Cerebellar nuclear complex (tissue), 1 donor: ENCODE measurements around the gene PODXL.
"Not testable (repeated sequence)": the region's sequence is repeated elsewhere in the genome, so short reads cannot be mapped to it uniquely, and the experiment has no call there.

Source experiments
- DNase-seq, 2 experiments: peaks; one replicate each; lab custom pipeline; 2025; lab: John Stamatoyannopoulos, UW

PODXL gene

DNA sequence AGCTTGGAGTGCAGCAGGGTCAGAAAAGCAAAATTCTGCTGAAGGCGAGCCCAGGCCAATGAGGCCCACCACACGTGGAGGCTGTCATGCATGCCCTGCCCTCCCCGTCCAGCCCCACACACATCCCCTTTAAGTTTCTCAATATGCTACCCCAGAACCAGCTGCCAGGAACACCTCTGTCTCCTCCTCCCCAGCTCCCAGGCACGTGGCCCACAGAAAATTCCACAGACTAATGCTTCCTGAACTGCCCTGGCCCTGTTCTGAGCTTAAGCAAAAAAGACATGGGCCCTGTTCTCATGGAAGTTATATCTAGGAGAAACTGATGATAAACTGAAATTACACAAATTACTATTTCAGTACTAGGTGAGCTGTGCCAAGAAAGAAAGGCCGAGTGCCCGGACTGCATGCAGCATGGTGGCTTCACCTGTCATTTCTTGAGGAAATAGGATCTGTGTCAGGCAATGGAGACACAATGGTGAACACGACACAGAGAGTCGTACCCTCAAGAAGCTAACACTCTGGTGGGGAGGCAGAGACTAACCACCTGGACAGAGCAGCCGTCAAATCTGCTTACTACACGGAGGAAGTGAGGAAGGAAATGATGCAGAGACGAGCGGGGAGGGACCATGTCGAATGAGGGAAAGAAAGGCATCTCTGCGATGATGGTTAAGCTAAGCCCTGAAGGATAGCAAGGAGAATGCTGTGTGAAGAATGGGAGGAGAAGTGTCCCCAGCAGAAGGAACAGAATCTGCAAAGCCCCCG is 44.5 kb downstream of the PODXL start:
- no peak for DNase-seq

DNA sequence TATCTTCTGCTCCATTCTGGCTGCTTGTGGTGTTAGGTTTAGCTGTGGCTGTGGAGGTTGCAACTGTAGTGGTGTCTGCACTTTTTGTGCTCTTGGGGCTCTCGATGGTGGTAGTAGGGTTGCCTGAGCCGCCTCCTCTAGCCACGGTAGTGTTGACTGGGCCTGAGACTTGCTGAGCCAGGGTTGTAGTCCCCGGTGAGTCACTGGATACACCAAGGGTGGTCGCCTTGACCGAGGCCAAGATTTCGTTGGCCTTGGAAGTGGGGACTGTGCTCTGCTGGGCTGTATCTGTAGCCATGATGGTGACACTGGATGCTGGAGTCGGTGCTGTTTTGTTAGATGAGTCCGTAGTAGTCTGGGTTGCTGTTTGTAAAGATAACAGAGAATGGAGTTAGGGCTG is 45.4 kb downstream of the PODXL start:
- DNase-seq, result no peak

DNA sequence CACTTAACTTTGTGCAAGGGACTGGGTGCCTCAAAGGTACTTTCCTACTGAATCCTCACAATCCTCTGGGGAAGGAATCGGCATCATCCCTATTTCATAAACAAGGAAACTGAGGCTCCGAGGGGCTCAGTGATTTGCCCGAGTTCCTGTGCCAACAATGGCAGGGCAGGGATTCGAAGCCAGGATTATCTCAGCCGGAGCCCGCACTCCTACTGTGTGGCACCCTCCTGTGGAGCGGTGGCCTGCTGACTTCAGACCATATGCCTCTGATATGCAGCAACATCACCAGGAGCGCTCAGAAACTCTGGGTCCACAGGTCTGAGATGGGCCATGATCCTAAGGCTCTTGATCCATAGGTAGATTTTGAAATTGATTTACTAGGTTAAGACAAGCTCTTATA is 46.6 kb downstream of the PODXL start:
- DNase-seq, result no peak

DNA sequence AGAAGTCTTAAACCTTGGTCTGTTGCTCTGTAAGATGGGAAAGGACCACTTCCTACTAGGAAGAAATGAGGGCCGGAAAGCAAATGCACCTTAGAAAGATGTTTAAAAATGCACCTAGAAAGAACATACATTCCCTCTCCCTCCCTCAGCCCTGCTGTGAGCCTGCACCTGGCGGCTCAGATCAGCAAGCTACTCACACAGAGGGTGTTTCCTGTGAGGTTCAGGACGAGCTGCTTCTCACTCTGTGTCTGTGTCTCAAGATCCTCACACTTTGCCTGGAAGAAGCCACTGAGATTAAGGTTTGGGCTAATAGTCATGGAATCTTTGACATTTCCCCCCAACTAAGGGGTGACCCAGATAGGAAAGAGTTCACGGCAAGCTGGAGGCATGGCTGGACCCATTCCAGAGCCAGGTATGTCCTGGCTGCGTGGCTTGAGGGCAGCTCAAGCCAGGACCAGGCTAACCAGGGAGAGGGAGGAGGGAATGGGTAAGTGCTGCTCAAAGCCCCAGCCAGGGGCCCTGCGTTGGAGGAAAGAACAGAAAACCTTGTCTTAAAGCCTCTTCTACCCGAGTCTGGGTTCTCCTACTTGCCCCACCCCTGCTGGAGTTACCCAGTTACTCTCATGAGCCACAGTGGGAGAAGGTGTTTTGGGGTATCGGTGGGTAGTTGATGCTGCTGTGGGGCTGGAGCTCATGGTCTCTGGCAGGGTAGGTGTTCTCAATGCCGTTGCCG is 47.5 kb downstream of the PODXL start:
- DNase-seq, result no peak

DNA sequence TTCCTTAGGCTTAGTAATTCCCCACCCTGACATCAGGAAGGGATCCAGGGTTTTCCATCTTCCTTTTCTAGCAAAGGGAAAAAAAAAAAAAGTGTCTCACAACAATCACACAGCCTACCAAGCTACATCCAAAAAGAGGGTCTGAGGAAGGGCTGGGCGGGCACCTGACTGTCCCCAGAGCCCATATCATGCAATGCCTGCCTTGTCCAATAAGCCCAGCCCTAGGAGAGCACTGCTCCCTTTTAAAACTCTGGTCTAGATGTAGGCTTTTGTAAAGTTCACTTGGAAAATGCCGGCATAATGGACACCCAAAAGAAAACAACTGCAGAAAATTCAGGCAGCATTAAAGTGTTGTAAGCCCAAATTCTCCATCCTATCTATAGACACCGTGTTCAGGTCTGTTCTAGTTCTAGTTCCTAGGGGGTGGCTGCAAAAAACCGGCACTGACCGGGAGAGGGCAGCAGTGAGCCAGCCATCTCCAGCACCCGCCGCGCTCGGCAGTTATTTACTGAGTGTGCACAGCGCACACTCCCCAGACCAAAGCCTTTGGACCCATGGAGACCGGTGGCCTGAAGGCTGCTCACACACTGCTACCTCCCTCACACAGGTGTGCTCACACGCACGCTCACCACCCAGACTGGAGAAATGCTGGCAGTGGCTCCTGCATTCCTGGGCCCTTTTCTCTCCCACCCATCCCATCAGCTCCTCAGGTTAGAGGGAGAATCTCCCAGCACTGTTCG is 48.7 kb downstream of the PODXL start:
- DNase-seq, result peak in 1 of 2 experiments; percentile 15

DNA sequence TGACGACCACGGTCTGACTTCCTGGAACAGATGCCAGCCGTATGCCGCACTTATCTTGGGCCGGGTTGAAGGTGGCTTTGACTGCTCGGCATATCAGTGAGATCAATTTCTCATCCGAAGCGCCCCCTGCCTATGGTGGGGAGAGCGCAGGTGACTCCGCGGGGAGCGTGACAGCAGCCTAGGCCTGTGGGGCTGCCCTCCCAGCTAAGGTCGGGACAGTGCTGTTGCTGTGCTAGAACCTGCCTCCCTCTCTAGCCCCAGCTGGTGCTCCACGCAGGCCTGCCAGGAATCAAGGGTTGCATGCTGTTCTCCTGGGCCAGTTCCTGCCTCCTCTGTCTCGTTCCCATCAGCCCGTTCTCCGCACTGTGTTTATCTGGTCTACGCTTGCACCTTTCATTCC is 49.8 kb downstream of the PODXL start:
- DNase-seq, result no peak

DNA sequence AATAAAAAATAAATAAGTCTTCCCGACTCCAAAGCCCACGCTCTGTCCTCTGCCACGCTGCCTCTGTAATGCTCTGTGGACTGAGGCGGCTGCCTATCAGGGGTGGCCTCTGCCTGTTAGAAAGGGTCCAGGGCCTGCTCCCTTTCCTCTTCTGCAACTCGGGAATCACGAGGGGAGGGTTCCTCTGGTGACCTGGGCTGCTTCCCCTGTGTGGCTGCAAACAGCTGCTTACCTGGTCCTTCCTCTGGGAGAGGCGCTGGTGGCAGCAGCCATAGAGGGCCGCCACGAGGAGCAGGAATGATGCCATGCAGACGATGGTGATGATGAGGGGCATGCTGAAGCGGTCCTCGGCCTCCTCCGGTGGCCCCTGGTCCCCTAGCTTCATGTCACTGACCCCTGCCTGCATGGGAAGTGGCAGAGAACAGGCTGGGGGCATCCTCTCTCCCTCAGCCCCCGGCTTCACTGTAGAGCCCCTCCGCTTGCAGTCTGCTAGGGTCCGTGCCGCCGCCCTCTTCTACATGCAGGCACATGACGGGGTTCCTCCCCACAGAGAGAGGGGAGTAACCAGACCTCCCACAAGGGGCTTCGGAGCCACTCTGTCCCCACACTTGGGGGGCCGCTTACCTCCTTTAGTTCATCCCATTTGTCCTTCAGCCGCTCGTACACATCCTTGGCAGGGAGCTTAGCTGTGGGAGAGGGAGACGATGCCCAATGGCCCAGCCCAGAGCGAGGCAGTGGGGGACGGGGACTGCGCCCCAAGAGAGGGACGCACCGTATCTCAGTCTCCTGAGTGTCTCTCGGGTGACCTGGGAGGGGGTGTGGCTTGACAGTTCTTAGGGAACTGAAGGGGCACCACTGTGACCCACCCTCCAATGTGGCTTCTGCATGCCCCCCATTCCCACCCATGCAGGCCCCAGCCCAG is 50.5 kb downstream of the PODXL start:
- no peak for DNase-seq

DNA sequence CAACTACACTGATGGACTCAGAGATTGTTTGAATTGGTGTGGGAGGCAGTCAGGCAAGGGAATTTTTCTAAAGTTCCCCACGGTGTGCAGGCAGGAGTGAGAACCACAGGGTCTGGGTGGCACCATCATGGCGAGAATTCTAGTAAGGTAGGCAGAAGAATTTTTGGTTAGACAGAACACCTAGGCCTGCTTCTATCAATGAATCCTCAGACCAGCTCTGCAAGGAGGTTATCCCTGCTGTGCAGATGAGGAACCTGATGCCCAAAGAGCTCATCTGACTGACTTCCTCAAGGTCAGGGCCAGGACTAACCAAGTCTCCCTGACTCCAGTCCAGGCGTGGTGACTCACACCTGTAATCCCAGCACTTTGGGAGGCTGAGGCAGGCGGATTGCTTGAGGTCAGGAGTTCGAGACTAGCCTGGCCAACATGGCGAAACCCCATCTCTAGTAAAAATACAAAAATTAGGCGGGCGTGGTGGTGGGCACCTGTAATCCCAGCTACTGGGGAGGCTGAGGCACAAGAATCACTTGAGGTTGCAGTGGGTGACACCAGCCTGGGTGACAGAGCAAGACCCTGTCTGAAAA is 51.3 kb downstream of the PODXL start:
- DNase-seq, result not testable (repeated sequence)

DNA sequence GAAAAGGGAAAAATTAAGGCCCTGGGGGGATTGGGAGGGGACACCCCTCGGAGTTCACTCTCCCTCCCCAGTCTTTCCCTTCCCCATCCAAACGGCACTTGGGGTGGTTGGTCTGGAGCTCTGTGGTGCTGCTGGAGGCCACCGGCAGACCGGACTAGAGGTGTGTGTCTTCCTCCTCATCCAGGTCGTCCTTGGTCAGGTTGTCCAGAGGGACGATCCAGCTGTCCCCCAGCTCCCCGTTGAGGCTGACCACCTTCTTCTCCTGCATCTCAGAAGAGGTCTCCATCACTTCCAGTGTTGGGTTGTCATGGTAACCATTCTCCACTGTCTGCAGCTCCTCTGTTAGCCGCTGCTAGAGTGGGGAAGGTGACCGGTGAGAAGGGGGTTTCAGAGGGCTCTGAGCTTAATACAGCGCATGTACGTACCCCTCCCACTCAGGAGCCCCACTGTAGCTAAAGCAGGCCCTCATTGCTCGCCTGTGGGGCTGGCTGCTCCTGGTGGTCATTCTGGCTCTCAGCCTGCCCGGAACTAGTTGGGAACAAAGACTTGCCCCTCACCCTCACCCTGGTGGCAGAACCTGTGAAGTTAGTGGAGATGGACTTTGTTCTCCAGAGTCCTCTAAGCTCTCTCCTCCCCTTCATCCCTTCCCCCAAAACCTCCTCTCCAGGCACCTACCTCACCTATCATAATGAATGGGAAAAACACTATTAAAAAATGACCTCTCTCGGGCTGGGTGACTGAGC is 52.1 kb downstream of the PODXL start:
- no peak for DNase-seq

DNA sequence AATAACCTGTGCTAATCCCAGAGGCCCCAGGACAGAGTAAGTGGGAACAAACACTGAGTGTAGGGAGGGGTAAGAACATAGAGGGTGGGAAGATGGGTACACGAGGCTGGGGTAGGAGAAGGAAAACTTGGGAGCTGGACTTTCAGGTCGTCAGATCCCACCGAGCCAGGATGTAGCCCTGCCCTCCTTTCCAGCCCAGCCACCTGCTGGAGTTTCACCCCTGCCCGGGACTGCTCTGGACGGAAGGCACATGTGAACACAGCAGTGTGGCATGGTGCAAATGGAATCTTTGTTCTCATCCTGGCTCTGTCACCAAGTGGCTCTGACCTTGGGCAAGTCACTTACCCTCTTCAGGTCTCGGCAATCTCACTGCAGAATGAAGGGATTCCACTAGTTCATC is 52.8 kb downstream of the PODXL start:
- DNase-seq, result no peak

DNA sequence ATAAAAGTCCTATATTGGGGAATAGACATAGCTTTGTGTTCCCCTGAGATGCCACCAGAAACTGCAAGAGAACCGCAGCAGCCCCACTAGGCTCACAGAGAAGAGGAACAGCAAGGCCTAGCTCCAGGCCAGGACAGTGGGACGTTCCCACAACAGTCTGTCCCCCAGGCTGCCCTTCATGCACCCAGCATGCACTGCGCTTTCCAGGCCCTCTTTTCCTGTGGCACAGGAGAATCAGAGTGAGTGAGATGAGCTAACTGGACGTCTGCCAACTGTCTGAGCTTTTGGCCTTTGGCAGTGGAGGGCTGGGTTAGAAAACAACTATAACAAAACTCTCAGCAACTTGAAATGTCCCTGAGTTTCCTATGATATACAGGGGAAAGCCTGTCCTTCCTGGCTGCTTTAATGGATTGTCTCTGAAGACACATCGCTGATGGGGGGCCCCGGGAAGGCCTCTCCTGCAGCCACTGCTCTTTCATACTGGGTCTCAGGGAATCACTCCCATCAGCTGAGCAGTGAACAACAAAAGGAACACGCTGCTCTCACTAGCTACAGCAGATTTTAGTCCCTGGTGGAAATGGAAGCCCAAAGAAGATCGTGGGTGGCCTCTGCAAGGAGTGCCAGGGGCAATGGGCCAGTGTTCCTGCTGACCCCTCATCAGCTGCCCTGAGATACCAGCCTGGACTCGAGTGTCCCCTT is 53.5 kb downstream of the PODXL start:
- no peak for DNase-seq

DNA sequence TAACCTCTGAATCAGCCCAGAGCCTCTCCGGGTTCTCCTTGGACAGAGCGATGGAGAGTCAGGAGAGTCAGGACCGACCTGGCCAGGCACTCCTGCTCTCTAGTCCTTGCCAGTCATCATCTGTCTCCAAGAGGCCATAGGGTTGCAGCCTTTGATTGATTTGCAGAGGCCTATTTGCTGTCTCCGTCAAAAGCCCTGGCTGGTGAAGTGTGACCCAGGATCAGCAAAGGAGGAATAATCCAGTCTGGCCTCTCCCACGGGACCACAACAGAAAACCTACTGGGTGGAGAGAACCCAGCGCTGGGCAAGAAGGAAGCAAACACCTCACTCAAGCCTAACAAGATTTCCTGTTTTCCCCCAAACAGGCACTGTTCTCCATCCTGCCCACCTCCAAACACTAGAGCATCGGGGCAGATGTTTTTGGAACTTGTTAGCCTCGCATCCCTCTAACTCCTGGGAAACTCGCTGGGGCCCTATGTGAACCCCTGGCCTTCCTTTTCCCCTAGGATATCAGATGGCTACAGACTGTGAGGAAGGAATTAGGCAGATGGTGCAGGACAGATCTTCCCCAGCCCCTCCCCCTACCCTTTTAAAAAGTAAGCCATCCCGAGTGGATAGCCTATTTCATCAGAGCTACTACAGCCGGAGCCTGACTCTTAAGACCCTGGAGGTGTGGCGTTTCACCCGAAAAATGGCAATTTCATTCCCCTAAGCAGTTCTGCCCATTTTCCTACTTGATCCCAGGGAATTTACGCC is 54.3 kb downstream of the PODXL start:
- no peak for DNase-seq

DNA sequence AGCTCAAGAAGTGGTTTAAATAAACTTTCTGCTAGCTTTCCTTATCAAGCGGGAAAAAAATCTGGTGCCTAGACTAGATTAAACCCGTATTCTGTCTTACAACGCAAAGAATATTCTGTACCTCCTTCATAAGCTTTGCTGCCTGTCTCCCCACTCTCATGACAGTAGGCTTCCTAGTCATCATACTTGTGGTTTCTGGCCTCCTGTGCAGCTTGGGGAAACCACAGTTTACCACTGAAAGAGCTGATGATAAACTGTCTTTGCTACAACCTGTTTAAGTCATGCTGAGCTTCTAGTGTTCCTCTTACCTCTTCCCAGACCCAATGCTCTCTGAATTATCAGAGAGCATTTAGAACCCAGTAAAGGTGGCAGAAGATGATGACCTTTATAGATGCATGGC is 55.0 kb downstream of the PODXL start:
- no peak for DNase-seq

DNA sequence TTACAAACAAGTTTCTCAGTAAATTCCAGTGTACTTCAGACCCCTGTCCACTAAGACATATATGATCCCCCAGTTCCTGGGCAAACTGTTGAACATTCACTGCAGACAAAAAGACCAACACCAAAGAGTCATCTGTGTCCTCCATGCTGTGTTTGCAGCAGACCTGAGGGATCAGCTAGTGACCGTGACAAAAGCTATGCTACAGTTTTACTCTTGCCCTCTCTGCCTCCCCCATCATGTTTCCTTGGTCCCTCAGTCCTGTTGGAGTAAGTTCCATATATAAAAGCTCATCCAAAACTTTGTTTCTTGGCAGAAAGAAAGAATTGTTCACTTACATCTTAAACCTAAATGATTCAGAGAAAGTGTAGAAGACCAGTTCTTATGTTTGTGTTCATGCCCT is 56.1 kb downstream of the PODXL start:
- no peak for DNase-seq

DNA sequence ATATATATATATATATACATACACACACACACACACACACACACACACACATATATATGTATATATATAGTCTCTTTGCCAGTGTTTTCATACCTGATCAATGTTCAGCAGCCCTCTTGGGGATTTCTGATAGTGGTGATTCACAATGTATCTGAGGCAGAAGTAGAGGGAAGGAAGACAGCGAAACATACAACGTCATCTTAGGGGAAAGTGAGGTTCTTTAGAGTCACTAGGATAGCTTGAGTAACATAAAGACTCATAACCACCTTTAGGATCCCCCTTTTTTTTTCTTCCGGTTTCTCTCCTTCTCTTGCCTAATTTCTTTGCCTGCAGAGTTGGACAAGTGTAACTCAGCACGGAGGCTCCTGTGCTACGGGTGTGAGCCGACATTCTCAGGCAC is 56.6 kb downstream of the PODXL start:
- DNase-seq, result no peak

DNA sequence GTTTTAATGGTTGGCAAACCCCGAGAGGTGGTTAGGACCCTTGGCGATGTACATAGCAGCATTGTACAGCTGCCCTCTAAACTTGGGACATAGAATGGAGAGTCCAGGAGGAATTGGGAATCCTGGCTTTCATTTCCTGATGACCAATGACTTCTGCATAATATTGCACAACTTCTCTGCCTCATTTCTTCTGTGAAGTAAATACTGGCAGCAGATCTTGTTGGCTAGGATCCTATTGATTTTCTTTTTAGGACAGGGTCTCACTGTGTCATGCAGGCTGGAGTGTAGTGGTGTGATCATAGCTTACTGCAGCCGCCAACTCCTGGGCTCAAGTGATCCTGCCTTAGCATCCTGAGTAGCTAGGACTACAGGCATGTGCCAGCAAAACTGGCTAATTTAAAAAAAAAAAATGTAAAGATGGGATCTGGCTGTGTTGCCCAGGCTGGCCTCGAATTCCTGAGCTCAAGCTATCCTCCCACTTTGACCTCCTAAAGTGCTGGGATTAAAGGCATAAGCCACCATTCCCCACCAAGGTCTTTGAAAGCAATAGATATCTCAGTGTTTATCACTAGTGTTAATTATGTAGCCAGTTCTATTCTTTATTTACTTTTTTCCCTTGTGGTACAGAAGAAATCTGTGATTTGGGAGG is 58.1 kb downstream of the PODXL start:
- no peak for DNase-seq

DNA sequence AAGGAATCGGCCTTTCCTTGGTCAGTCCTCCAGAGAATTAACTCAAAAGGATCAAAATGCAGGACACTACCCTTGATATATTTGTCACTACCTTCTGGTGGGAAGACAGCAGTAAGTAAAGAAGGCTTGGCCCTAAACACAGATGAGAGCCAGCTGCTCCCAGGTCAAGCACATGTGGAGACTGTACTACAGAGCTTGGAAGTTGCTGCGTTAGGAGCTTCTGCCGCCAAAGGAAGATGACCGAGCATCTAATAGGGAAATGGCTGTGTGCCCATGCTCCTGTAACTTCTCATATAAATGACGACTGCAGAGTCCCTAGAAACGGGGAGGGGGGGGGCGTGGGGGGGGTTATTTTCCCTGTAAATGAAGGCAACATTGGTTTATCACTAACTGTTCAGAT is 59.0 kb downstream of the PODXL start:
- DNase-seq, result no peak

DNA sequence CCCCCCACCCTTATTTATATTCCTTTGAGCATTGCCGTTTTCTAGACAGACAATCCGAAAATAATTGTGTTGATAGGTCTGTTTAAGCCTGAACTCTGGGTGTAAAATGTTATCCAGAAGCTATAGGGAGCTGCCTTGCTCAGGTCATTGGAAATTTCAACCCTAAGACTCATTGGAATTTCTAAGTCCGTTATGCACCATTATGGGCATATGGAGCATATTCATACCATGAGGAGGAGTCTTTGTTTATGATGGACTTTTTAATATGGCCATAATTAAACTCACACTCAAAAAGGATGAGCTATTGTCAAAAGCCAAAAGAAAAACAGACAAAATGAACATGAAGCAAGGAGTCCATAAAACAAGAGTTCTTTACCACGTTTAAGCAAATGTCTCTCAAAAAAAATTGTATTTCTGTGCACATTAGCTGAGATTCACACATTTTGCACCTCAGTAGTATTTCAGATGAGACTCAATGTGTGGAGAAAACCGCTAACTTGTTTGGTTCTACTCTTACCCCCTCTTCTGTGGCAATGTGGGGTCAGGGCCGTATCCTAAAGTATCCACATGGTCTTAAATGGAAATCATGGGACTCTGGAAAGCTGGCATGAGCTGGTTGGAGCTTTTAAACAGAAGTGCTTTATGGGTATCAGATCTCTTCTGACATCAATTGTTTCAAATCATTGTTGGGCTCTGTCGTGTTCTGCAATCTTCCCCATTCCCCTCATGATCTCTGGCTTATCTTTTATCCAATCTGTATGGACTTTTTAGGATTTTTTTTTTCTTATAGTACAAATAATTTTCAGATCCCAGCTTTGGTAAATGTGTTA is 60.5 kb downstream of the PODXL start:
- no peak for DNase-seq
